Epithelial cell of proximal tubule (primary cell): Measurements from ENCODE around the gene AKT1S1. TPM values are rescaled to one million over a fixed set of nuclear protein-coding genes. Genes with fewer than 3 reads are reported as not detected.

Experiments used
- DNase-seq: peaks from one replicate; pipeline ENCODE4 v3.0.0-alpha.2; 2011; ENCODE audit warnings: low read depth
- H3K4me3 ChIP-seq: 2 replicates; pipeline ENCODE4 v1.5.1; 2011; ENCODE audit warnings: low read depth, mild to moderate bottlenecking, low read length
- CTCF ChIP-seq: conservative IDR thresholded peaks from 2 replicates; pipeline ENCODE4 v1.5.1; 2012; ENCODE audit warnings: low read depth, mild to moderate bottlenecking, low read length
- total RNA-seq: library from RNA; depleted of rRNA; stranded (reverse); fragments of >200 nt; gene quantifications from 2 replicates; pipeline ENCODE4 v1.2.3, GENCODE V29; 2015

Gene AKT1S1
- total RNA-seq, 1 donor from 2014 or later: 25.8 TPM

GRCh38 chr19:49870309-49870901 lies 6.8 kb downstream of the AKT1S1 start:
- no peak for TF ChIP-seq CTCF
- DNase-seq: no peak
- H3K4me3 ChIP-seq: peak overlapping the region; percentile 65

- DNase-seq: peak; percentile 99
- TF ChIP-seq CTCF: no peak
These were observed 7.5 kb downstream of the AKT1S1 start for GRCh38 chr19:49869484-49870308.

GRCh38 chr19:49869009-49869483 lies 8.1 kb downstream of the AKT1S1 start:
- H3K4me3 ChIP-seq: peak overlapping the region; percentile 59
- no peak for DNase-seq
- TF ChIP-seq CTCF: no peak

More at GRCh38 chr19:49869484-49870308, 7.5 kb downstream of the AKT1S1 start:
- H3K4me3 ChIP-seq: peak overlapping the region; percentile 65

- TF ChIP-seq CTCF: no peak
- H3K4me3 ChIP-seq: peak within 1 kb of the TSS; percentile 97
- DNase-seq: peak; percentile 33
These were observed 10.0 kb downstream of the AKT1S1 start, which contains the start of gene PNKP for GRCh38 chr19:49866933-49867782. Gene PNKP (minus strand): TSS chr19:49867576. CDS start chr19:49867204, 372 bp downstream.

GRCh38 chr19:49864890-49865289 lies 12.3 kb downstream of the AKT1S1 start:
- DNase-seq: no peak
- no peak for TF ChIP-seq CTCF
- no peak overlapping the region for H3K4me3 ChIP-seq

GRCh38 chr19:49863935-49864320 lies 13.2 kb downstream of the AKT1S1 start:
- DNase-seq: no peak
- no peak for TF ChIP-seq CTCF

More at GRCh38 chr19:49863935-49864320, 13.2 kb downstream of the AKT1S1 start:
- no peak overlapping the region for H3K4me3 ChIP-seq
